GM19467 (cell line): ENCODE data around the gene MTG2.

Source experiments
- ATAC-seq: cut with Tn5 transposase; IDR thresholded peaks from one replicate; pipeline ENCODE4 v1.9.1; 2021; ENCODE audit warnings: mild to moderate bottlenecking, moderate library complexity; ENCODE audit not compliant: unreplicated experiment

Gene MTG2

GRCh38 chr20:62178316-62179161, 4.3 kb upstream of the MTG2 start:
- no peak for ATAC-seq

- no peak for ATAC-seq
Measured at GRCh38 chr20:62179162-62179504, 3.7 kb upstream of the MTG2 start.

GRCh38 chr20:62181808-62182207, 1.0 kb upstream of the MTG2 start:
- ATAC-seq, result no peak

GRCh38 chr20:62183426-62184142, 756 bp downstream of the MTG2 start:
- ATAC-seq, result no peak

GRCh38 chr20:62186096-62186426, 3.2 kb downstream of the MTG2 start:
- ATAC-seq, result no peak

GRCh38 chr20:62186887-62187866, 4.3 kb downstream of the MTG2 start:
- ATAC-seq, result no peak

- no peak for ATAC-seq
Measured at GRCh38 chr20:62190639-62191411, 8.0 kb downstream of the MTG2 start.

GRCh38 chr20:62191781-62192559, 9.1 kb downstream of the MTG2 start:
- no peak for ATAC-seq

- ATAC-seq, result no peak
Measured at GRCh38 chr20:62192635-62193034, 9.8 kb downstream of the MTG2 start.

- ATAC-seq, result no peak
Measured at GRCh38 chr20:62193079-62194025, 10.5 kb downstream of the MTG2 start.

- ATAC-seq, result no peak
Measured at GRCh38 chr20:62195075-62195405, 12.2 kb downstream of the MTG2 start.

- no peak for ATAC-seq
Measured at GRCh38 chr20:62195736-62196135, 12.9 kb downstream of the MTG2 start.

GRCh38 chr20:62196286-62196685, 13.5 kb downstream of the MTG2 start:
- ATAC-seq, result no peak

GRCh38 chr20:62197311-62197710, 14.5 kb downstream of the MTG2 start:
- ATAC-seq, result no peak

- no peak for ATAC-seq
Measured at GRCh38 chr20:62197801-62198200, 15.0 kb downstream of the MTG2 start.

- no peak for ATAC-seq
Measured at GRCh38 chr20:62198496-62198895, 15.7 kb downstream of the MTG2 start.

- ATAC-seq, result no peak
Measured at GRCh38 chr20:62198931-62199330, 16.1 kb downstream of the MTG2 start.

- ATAC-seq, result no peak
Measured at GRCh38 chr20:62200491-62201172, 17.8 kb downstream of the MTG2 start.
